Activated B cell treated with CpG ODN at 0.5 μM for 24 hours (primary cell): Measurements from ENCODE around the gene ENTPD2. TPM values are rescaled to one million over a fixed set of nuclear protein-coding genes. Genes with fewer than 3 reads are reported as not detected.
"Not testable (repeated sequence)": the region's sequence is repeated elsewhere in the genome, so short reads cannot be mapped to it uniquely, and the experiment has no call there.

ENCODE experiments used
- ATAC-seq: fragments of 200-7000 bp; cut with Tn5 transposase; one replicate; pipeline ENCODE4 v1.10.0; 2021; ENCODE audit warnings: low read depth, mild to moderate bottlenecking, moderate library complexity
- CTCF ChIA-PET: fragments of 350-600 bp; sonication (Branson Sonifier 250); formaldehyde crosslinking; loops from one replicate; lab custom pipeline; 2021; ENCODE audit warnings: antibody characterized with exemption; lab: Charles Lee
- POLR2A ChIA-PET: fragments of 350-600 bp; sonication (Branson Sonifier 250); formaldehyde crosslinking; loops from one replicate; lab custom pipeline; 2021; ENCODE audit warnings: antibody characterized with exemption; lab: Charles Lee
- DNase-seq: peaks from one replicate; pipeline ENCODE4 v3.0.0; 2022
- H3K27ac Mint-ChIP-seq: one replicate; pipeline ENCODE4 v1.8.0; 2020; ENCODE audit warnings: mixed read lengths
- H3K27me3 Mint-ChIP-seq: one replicate; pipeline ENCODE4 v1.8.0; 2021; ENCODE audit warnings: mixed read lengths
- H3K36me3 Mint-ChIP-seq: one replicate; pipeline ENCODE4 v1.8.0; 2021; ENCODE audit warnings: low read depth, mixed read lengths
- H3K4me1 Mint-ChIP-seq: one replicate; pipeline ENCODE4 v1.8.0; 2021; ENCODE audit warnings: mixed read lengths
- H3K4me3 Mint-ChIP-seq: one replicate; pipeline ENCODE4 v1.8.0; 2020; ENCODE audit warnings: mild to moderate bottlenecking, mixed read lengths
- H3K9me3 Mint-ChIP-seq: one replicate; pipeline ENCODE4 v1.8.0; 2020; ENCODE audit warnings: mixed read lengths
- intact Hi-C: fragments of 100-400 bp; cut with micrococcal nuclease; formaldehyde crosslinking; loops from one replicate; pipeline ENCODE4 v1.15.1; 2024
- total RNA-seq: library from RNA; stranded (reverse); gene quantifications from 2 replicates; pipeline ENCODE4 v1.2.3, GENCODE V29; 2022
- TF ChIP-seq, protein P1 (sequence below): fragments of 200-600 bp; IDR thresholded peaks from one replicate; pipeline ENCODE4 v1.8.0; 2022; ENCODE audit warnings: antibody characterized with exemption, mild to moderate bottlenecking

Gene ENTPD2
- total RNA-seq, 1 donor from 2014 or later, result not detected

GRCh38 chr9:137064027-137064879, 10.4 kb upstream of the ENTPD2 start:
- peaks cover 8% of the 10 kb centered on the region for H3K4me1 Mint-ChIP-seq
- H3K36me3 Mint-ChIP-seq, result no peaks in the 10 kb centered on the region
- H3K9me3 Mint-ChIP-seq, result no peaks in the 10 kb centered on the region
- intact Hi-C loops, result loop anchor here (1.0 kb wide), 1 partner anchor 277 kb away; no protein-coding TSS in a partner anchor
- H3K27me3 Mint-ChIP-seq, result peaks cover 6% of the 10 kb centered on the region
- CTCF ChIA-PET, result interaction anchor here (0.6 to 2.1 kb wide), 8 partner anchors 12 to 116 kb away, joined by 3 to 12 read pairs (median 4); partner anchors contain the start of gene UAP1L1
- TF ChIP-seq, protein P1, sequence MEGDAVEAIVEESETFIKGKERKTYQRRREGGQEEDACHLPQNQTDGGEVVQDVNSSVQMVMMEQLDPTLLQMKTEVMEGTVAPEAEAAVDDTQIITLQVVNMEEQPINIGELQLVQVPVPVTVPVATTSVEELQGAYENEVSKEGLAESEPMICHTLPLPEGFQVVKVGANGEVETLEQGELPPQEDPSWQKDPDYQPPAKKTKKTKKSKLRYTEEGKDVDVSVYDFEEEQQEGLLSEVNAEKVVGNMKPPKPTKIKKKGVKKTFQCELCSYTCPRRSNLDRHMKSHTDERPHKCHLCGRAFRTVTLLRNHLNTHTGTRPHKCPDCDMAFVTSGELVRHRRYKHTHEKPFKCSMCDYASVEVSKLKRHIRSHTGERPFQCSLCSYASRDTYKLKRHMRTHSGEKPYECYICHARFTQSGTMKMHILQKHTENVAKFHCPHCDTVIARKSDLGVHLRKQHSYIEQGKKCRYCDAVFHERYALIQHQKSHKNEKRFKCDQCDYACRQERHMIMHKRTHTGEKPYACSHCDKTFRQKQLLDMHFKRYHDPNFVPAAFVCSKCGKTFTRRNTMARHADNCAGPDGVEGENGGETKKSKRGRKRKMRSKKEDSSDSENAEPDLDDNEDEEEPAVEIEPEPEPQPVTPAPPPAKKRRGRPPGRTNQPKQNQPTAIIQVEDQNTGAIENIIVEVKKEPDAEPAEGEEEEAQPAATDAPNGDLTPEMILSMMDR, result peak; percentile 87
- ATAC-seq, result peak; percentile 26
- H3K27ac Mint-ChIP-seq, result no peak overlapping the region
- DNase-seq, result peak; percentile 65
- POLR2A ChIA-PET, result interaction anchor here (0.6 kb wide), 1 partner anchor 22 kb away, joined by 14 read pairs; no protein-coding TSS in a partner anchor
- H3K4me3 Mint-ChIP-seq, result no peak overlapping the region

DNA sequence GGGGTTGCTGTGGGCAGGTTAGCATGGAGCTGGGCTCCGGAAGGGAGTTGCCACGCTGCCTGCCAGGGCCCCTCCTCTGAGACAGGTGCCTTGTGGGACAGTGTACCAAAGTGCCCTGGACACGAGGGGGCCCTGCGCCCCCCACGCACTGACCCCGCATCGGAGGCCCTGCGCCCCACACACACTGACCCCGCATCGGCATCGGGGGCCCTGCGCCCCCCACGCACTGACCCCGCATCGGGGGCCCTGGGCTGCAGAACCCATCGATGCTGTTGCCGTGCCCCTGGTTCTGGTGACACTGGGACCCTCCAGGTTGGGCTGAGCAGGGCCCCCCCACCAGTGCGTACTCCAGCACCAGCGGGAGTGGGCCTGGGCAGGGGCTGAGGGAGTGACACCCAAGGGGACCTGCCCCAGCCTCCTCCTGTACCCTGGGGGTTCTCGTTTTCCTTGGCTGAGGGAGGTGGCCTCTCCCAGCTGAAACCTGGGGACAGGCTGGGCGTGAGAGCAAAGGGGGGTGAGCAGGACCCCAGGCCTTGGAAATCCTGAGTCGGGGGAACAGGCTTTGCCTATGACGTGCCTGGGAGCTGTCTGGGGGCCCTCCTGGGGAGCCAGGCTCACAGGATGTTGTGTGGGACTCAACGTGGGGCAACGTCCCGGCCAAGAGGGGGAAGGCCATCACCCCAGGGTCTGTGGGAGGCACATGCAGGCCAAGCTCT, 9.6 kb upstream of the ENTPD2 start:
- no peaks in the 10 kb centered on the region for H3K9me3 Mint-ChIP-seq
- no peak overlapping the region for H3K4me3 Mint-ChIP-seq
- intact Hi-C loops, result loop anchor here (1.0 kb wide), 1 partner anchor 276 kb away; no protein-coding TSS in a partner anchor
- H3K27ac Mint-ChIP-seq, result no peak overlapping the region
- peaks cover 8% of the 10 kb centered on the region for H3K4me1 Mint-ChIP-seq
- no peaks in the 10 kb centered on the region for H3K36me3 Mint-ChIP-seq
- CTCF ChIA-PET, result interaction anchor here (0.6 to 2.1 kb wide), 7 partner anchors 13 to 115 kb away, joined by 3 to 12 read pairs (median 4); partner anchors contain the start of gene UAP1L1
- TF ChIP-seq, protein P1, result no peak
- POLR2A ChIA-PET, result no interaction called here
- no peak for DNase-seq
- ATAC-seq, result no peak
- H3K27me3 Mint-ChIP-seq, result peaks cover 6% of the 10 kb centered on the region

- H3K27ac Mint-ChIP-seq, intact Hi-C loops, H3K9me3 Mint-ChIP-seq, H3K36me3 Mint-ChIP-seq, H3K4me3 Mint-ChIP-seq, H3K4me1 Mint-ChIP-seq, H3K27me3 Mint-ChIP-seq, ATAC-seq, DNase-seq, POLR2A ChIA-PET: not testable (repeated sequence)
- CTCF ChIA-PET, result interaction anchor here (2.1 kb wide), 1 partner anchor 16 kb away, joined by 12 read pairs; no protein-coding TSS in a partner anchor
Measured at GRCh38 chr9:137062798-137063197, 8.9 kb upstream of the ENTPD2 start.

DNA sequence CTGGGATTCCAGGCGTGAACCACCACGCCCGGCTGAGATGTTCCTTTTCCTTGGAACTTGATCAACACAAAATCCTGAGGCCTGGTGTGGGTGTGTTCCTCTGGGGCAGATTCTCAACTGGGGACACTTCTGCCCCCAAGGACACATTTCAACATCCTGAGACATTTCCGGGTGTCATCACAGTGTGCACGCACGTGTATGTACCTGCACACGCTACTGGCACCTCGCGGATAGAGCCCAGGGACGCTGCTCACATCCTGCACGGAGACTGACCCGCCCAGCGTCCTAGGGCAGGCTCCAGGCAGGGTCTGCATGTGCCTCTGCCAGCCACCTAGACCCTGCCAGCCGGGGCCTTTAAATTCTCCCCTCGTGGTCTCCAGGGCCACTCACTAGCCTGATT, 8.5 kb upstream of the ENTPD2 start:
- no peaks in the 10 kb centered on the region for H3K9me3 Mint-ChIP-seq
- H3K27ac Mint-ChIP-seq, result no peak overlapping the region
- ChIA-PET CTCF (no interaction called here), POLR2A (no interaction called here)
- peaks cover 2% of the 10 kb centered on the region for H3K27me3 Mint-ChIP-seq
- no peaks in the 10 kb centered on the region for H3K36me3 Mint-ChIP-seq
- no peak for DNase-seq
- intact Hi-C loops, result no loop called here
- H3K4me1 Mint-ChIP-seq, result peaks cover 3% of the 10 kb centered on the region
- H3K4me3 Mint-ChIP-seq, result no peak overlapping the region
- TF ChIP-seq, protein P1, result no peak
- ATAC-seq, result no peak

DNA sequence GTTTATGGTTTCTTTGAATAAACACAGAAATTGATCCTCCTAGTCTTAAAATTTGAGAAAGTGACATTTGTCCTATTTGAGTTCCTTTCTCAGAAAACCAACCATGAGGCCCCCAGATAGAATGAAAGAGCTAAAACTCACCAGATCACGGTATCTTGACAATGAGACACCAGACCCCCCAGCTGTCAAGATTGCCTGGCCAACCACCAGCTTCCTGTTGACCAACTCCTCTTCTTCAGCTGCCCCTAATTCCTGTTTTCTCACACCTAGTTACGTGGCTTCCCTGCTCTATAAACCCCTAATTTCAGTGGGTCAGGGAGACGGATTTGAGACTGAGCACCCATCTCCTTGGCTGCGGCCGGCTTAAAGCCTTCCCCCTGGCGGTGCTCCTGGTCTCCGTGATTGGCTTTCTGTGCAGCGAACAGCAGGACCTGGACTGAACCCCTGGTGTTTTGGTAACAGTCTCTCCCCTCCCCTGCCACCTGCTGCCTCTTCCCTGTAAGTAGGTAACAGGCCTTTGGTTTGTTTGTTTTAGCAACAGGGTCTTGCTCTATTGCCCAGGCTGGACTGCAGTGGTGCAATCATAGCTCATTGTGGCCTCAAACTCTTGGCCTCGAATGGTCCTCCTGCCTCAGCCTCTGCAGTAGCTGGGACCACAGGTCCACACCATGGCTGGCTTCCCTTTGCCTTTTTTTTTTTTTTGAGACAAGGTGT, 4.8 kb upstream of the ENTPD2 start:
- Mint-ChIP-seq H3K27me3 (no peaks in the 10 kb centered on the region), H3K36me3 (no peaks in the 10 kb centered on the region), H3K4me3 (no peak overlapping the region), H3K9me3 (no peaks in the 10 kb centered on the region), H3K27ac (no peak overlapping the region), H3K4me1 (no peaks in the 10 kb centered on the region)
- ChIA-PET CTCF (interaction anchor here (0.6 to 1.3 kb wide), 2 partner anchors 12 to 217 kb away, joined by 3 to 4 read pairs; partner anchors contain the start of genes AJM1 and NPDC1), POLR2A (interaction anchor here (1.4 kb wide), 1 partner anchor 28 kb away, joined by 4 read pairs; the partner anchor contains the start of gene MAN1B1)
- TF ChIP-seq, protein P1, result no peak
- no peak for ATAC-seq
- DNase-seq, result no peak
- intact Hi-C loops, result no loop called here
